GM21526 (cell line): ENCODE data around the gene SYT8.

Experiments used
- ATAC-seq: cut with Tn5 transposase; IDR thresholded peaks from one replicate; pipeline ENCODE4 v1.9.1; 2021; ENCODE audit warnings: moderate library complexity; ENCODE audit not compliant: unreplicated experiment, low FRiP score

The SYT8 gene

DNA sequence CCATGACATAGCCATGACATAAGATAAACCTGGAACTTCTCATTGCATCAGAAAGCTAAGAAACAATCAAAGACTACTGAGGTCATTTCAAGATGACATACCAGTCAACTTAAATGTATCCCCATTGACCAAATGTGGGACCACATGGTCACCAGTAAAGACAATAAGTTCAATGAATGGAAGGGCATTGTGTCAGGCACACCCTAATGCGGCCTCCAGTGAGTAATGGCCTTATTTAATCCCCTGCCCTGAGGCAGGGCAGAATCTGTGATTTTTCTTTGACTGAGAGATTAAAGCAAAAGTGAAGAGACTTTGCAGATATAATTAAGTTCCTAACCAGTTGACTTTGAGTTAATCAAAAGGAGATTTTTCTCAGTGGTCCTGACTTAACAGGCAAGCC is 17.3 kb upstream of the SYT8 start:
- no peak for ATAC-seq

DNA sequence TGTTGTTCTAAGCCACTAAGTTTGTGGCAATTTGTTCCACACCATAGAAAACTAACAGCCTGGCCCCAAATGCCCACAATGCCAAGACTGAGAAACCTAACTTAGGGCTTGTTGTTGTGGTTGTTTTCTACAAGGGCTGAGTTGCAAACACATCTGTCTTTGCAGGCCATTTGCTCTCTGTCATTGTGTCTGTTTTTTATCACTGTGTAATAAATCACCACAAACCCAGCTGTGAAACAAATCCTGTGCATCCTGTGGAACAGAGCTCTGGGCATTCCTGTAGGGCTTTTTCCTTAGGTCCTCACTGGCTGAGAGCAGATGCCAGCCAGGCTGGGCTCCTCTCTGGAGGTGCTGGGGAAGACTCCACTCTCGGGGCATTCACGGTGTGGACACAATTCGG is 15.7 kb upstream of the SYT8 start:
- no peak for ATAC-seq

DNA sequence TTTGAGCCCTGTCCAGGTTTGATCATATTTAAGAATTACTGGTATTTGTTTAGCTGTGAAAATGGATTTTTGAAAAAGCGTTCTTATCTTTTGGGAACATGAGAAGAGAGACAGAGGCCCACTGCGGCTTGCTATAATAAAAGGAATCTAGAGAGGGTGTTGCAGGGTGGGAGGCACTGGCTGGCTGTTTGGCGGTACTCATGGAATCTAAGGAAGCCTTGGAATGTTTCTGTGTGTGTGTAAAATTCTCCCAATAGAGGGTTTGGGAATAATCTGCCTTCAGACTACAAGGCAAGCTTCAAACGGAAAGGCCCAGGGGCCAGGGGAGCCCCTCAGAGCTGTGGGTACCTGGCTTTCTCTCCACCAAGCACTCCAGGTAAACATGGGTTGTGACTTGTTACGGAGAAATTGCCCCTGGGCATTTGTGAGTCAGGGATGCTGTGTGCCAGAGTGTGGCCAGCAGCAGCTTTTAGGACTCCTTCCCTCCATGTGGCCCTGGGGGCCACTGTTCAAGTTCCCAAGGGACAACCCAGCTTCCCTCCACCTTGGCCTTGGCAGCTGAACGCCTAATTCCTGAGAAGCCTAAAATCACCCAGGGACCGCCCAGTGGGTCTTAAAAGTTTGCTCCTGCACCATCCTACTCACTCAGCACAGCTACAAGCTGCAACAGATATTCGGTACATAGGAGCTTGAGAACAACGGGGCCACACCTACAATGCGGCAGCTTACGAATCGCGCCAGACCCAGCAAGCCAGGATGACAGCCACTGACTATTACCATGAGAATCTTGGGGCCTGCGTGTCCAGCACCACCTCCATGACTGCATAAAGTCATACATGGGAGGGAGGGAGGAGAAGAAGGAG is 14.1 kb upstream of the SYT8 start:
- ATAC-seq, result no peak

DNA sequence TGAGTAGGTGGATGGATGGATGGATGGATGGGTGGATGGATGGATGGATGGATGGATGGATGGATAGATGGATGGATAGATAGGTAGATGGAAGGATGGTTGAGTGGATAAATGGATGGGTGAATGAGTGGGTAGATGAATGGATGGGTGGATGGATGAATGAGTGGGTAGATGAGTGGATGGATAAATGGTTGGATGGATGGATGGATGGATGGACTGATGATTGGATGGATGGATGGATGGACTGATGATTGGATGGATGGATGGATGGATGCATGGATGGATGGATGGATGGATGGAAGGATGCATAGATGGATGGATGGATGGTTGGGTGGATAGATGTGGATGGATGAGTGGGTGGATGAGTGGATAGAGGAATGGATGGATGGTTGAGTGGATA is 13.2 kb upstream of the SYT8 start:
- no peak for ATAC-seq

DNA sequence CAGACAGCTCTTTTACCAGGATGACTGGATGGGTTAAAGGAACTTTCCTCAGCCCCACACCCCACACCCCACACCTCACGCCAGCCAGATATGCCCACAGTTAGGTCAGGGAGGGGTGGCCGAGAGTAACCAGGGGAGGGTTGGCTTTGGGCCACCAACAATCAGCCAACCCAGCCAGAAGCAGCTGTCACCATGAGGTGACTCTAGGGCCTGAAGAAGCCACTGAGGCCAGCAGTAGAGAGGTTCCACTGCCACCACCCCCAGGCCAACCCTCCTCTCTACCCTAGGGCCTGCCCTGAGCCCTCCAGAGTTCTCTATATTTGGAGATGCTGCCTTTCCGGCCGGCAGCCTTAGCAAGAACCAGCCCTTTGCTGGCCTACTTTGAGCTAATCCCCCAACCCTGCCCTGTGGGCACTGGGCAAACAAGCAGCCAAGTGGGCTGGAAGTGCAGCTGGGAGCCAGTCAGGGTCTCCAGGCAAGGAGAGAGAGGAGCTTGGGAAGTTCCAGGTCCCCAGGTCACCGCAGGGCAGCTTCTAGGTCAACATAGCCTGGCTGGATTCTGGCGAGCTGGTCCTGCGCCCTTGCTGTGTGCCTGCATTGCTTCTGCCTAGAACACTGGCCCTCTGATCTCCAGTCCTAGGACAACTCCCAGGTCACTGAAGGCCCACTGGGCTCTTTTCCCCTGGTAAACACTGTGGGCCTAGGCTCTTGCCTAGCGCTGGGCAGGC is 12.0 kb upstream of the SYT8 start:
- no peak for ATAC-seq

DNA sequence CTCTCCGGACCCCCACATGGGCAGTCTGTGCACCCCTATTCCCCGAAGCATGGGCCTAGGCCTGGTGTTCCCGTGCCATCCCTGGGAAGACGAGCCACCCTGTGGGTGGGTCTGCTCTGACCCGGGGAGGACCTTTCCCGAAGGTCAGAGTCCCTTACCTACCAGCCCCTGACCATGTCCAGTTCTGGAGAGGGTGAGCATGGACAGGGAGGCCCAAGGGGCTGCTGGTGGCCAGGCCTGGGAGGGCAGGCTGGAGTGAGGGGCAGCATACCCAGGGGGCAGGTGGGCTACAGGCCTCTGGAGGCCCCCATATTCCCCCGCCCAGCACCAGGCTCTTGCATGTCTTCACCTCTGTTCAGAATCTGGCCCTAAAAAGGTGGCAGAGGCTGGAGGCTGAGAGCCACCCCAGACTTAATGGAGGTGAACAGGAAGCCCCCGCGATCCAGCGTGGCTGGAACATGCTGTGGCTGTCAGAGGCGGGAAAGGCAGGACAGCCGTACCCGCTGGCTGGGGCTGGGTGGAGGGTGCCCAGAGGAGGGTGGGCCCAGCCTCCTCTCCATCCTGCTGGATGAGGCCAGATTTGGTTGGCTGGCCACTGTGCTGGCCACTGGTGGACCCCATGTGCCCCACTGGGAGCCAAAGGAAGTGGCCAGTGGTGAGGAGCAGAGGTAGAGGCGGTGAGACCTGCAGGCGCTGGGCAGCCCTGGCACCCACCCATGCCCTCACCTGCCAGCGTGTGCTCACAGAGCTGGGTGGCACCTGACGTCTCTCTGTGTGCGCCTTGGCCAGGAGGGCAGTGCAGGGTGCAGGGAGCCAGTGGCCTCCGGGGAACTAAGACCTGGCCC is 11.2 kb upstream of the SYT8 start:
- ATAC-seq, result no peak

DNA sequence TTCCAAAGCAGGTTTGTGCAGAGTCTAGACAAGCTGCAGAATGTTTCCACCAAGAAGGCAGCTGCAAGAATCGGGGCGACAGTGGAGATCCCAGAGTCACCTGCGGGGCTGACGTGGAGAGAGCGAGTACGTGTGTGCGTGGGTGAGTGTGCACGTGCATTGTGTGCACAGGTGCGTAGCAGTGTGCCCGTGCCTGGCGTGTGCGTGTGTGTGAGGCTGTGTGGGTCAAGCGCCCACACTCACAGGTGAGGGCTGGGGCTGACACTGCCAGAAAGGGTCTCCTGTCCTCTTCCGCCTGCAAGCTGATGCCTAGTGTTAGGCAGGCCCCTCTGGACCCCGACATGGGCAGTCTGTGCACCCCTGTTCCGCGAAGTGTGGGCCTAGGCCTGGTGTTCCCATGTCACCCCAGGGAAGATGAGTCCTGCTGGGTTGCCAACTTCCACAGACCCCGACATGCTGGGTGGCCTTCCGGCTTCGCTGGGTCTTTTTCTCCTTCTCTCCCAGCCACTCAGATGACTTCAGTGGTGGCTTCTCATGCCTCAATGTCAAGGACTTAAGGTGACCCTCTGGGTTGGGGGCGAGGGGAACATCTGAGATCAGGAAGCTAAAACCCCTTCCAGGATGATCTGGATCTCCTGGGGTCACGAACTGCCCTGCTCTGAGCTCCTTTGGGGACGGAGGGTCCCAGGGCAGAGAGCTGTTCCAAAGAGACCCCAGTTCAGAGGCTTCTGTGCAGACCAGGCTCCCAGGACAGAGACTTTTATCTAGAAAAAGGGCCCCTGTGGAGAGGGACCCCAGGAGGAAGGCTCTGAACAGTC is 10.4 kb upstream of the SYT8 start:
- no peak for ATAC-seq

DNA sequence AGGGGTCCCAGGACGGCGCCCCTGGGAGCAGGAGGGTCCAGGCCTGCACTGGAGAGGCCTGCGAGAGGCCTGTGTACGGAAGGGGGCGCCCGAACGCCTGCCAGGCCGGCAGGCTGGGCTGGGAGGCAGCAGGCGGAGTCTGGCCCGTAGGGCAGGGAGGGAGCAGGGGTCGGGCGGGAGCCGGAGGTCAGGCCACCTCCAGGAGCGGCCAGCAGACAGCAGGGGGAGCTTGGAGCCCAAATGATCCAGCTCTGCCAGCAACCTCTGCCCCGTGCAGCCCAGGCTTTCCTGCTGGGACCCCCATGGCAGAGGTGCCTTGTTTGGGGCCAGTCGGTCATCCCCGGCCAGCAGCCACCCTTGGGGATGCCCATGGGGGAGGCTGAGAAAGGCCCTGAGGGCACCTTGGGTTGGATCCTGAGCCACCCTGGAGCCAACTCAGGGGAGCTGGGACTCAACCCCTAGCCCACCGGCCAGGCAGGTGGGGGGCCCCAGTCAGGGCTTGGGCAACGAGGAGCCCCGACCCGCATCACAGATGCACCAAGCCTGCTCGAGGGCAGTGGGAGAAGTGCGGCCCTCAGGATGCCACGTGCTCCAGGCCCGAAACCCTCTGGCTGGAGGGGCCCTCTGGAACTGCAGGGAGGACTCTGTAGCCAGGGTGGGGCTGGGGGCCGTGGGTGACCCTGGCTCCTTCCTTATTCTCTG is 9.6 kb upstream of the SYT8 start:
- ATAC-seq, result no peak

DNA sequence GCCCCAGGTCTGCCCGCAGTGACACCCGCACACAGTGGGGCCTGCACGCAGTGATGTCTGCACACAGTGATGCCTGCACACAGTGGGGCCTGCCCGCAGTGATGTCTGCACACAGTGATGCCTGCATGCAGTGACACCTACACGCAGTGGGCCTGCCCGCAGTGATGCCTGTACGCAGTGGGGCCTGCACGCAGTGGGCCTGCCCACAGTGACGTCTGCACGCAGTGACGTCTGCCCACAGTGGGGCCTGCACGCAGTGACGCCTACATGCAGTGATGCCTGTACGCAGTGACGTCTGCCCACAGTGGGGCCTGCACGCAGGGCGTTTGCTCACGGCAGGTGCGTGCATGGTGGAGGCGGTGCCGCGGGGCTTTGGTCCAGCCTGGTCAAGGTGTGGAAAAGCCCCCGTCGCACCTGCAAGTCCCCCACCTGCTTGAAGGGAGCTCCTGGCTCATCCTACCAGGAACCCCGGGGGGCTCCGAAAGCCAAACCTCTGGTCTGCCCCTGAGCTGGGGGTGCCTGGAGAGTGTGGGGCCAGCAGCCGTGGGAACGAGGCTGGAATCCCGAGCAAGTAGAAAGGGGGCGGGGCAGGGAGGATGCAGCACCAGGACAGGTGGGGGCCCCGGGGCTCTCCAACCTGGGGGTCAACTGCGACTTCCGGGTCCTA is 8.9 kb upstream of the SYT8 start:
- no peak for ATAC-seq

DNA sequence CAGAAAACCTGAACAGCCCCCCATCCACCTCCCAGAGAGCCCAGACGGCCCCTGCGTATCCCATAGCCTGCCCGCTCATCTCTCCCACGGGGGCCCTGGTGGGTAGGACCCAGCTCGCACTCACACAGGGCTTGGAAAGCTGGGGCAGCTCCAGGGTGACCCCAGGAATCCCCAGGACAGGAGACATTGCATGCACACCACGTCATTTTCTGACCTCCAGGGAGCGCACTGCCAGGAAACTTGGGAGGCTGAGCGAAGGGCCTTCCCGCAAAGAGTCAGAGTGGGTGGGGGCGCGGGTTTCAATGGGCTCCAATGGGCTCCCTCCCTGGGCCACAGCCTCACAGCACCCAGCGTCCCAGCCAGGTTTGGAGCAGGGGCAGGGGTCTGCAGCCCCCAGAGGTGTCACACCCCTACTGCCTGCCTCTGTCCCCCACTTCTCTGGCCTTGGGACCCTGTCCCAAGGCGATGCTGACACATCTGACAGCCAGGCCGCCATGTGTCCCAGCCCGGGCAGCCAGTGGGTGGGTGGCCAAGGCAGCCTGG is 8.2 kb upstream of the SYT8 start:
- no peak for ATAC-seq

DNA sequence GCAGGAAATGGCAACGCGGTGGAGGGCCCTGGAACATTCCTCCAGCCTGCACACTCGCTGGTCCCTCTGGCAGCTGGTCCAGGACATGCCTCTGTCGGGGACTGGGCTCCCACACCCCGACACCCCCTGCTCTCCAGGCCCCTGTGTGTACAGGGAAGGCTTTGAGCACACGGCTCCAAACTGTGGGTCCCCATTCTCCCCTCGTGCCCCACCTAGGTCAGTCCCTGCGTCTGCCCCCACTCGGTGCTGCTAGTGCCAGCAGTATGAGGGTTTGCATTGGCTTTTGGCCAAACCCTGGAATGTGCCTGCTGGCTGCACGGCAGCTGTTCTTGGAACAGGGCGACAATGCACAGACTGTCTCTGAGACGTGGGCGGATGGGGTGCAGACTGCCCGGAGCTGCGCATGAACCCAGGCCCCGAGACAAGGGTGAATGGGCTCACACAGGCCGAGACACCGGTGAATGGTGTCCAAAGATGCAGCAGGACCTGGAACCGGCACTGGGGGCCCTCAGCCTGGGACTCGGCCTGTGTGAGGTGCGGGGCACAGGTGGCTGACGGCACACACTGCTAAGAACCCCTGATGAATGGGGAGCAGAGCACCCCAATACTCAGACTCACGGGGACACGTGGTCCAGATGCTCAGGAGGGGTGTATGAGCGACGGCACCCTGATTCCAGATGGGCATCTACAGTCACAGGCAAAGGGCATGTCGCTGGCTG is 7.5 kb upstream of the SYT8 start:
- no peak for ATAC-seq

DNA sequence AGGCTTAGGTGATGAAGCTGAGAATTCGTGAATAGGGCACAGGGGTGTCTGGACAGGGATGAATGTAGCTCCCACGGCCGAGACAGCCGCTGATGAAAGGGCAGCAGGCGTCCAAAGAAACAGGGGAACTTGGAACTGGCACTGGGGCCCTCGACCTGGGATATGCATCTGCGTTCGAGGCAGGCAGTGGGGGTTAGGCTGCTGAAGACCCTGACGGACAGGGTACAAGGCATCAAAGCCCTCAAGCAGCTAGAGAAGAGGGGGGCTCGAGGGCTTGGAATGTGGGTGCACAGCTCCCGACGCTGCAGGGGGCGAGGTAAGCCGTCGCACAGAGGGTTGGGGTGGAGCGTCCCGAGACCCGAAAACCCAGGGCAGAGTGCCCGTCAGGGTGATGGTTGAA is 6.9 kb upstream of the SYT8 start:
- ATAC-seq, result no peak

DNA sequence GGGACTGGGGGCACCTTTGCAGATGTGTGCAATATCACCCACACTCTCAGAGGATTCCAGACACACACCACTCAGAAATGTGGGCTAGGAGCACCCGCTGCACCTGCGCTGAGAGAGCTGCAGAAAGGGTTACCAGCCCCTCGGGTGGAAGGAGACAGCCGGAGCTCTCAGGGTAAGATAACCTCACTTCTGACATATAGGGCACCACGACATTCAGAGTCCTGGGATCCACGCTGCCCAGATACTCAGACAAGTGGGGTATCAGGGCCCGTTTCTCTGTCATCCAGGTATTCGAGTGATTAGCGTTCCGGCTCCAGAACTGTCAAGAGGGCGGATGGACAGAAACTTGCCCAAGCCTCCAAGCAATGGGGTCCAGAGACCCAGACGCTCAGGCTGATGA is 6.2 kb upstream of the SYT8 start:
- no peak for ATAC-seq

DNA sequence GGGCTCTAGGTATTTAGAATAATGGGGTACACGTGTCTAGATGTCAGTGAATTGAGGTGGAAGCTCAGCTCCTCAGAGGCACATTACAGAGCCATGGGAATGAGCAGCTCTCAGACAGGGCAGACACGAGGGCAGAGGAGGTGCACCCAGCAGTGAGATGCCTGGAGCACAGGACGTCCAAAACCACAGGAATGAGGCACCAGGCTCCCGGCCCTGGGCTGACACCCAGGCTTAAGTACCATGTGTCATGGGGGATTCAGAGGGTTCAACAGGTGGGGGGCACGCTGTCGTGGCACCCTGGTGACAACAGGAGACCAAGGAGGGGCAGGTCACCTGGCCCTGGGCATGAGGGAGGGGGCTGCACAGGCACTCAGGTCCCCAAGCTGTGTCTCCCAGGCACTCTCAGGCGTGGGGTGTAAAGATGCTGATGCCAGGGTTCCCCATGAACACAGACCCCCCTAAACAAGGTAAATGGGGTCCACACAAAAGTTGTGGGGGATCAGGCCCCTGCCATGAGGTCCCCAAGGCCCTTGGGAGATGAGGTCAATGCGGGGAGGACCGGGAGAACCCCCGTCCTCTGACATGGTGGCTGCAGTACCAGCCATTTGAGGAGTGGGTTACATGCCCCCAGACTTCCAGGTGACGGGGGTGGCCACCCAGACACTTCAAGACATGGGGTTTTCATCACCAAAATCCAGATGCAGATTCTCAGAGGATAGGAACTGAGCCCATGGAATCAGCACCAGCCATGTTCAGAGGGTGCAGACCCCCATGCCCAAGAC is 5.6 kb upstream of the SYT8 start:
- ATAC-seq, result no peak

DNA sequence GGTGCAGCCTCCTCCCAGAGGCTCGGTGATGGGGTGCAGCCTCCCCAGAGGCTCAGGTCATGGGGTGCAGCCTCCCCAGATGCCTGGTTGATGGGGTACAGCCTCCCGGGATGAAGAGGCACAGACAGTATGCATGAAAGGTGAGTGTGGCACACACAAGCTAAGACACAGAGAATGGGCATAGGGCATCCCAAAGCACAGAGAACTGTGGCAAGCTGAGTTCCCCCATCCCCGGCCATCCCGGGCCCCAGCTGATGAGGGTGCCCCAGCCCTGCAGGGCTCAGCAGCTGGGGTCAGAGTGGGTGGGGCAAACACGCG is 4.8 kb upstream of the SYT8 start:
- no peak for ATAC-seq

DNA sequence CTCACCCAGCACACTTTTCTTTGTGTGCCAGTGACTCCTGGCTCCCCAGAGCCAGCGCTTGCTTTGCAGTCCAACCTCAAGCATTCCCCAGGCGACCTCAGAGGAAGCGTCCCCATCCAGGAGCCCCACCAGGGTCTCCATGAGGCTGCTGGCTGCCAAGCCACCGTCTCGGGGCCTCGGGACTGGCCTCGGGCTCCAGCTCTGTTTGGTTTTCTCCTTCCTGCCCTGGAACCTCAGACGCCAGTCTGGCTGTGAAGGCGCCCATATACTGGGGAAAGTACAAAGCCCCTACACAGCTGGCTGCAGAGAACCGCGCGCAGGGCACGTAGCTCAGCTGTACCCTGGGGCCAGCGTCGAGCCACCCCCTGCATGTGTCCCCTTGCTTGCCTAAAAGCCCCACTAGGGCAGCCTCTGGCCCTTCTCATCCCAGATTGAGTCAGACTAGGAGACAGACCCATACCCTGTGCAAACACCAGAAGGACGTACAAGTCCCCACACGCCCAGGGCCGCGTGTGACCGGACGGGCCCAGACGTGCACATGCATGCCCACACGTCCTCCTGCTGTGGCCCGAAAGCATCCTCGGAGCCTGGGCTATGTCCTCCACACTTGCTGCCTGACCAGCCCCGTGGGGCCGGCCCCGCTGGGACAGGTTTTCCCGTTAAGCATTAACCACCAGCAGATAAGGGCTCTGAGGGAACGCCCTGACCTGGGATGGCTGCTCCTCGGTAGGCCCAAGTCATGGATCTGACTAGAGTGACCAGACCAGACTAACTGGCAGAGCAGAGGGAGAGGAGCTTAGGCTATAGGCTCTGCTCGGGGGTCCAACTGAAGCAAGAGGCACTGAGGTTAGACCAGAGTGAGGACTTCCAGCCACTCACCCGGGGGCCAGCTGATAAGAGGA is 4.2 kb upstream of the SYT8 start:
- ATAC-seq, result no peak
